OCI-LY7 (cell line): Measurements from ENCODE around the gene EIF5B. TPM values are rescaled to one million over a fixed set of nuclear protein-coding genes. Genes with fewer than 3 reads are reported as not detected.

Experiments
- BruUV-seq: library from RNA; stranded (reverse); fragments of 400-500 nt; replicated peaks from 2 replicates; lab custom pipeline; 2021; lab: Mats Ljungman, UMichigan
- CTCF ChIA-PET: fragments of 300-600 bp; sonication (Branson Sonifier 250); formaldehyde crosslinking; loops from one replicate; lab custom pipeline; 2022; ENCODE audit warnings: antibody characterized with exemption; ENCODE audit not compliant: unreplicated experiment; lab: Charles Lee
- POLR2A ChIA-PET: fragments of 300-600 bp; sonication (Branson Sonifier 250); formaldehyde crosslinking; loops from one replicate; lab custom pipeline; 2022; ENCODE audit warnings: antibody characterized with exemption; lab: Charles Lee
- DNase-seq: peaks from one replicate; pipeline ENCODE4 v3.0.0-alpha.2; 2015; ENCODE audit warnings: low spot score
- H2AFZ ChIP-seq: fragments of 200-600 bp; sonication (generic), shearing (Covaris generic); 2 replicates; pipeline ENCODE4 v1.6.1; 2014; ENCODE audit warnings: mild to moderate bottlenecking, antibody characterized with exemption, low read length, moderate library complexity
- H3K27ac ChIP-seq: fragments of 200-600 bp; sonication (generic); 2 replicates; pipeline ENCODE4 v1.5.1; 2014; ENCODE audit warnings: mixed run types, low read depth, mild to moderate bottlenecking, moderate library complexity, low read length, inconsistent platforms; ENCODE audit not compliant: poor library complexity, severe bottlenecking
- H3K36me3 ChIP-seq: fragments of 200-600 bp; sonication (generic); 2 replicates; pipeline ENCODE4 v1.6.1; 2014; ENCODE audit warnings: mild to moderate bottlenecking, antibody characterized with exemption, low read length, moderate library complexity, mixed read lengths; ENCODE audit not compliant: insufficient read depth
- H3K4me1 ChIP-seq: fragments of 200-600 bp; sonication (generic); 2 replicates; pipeline ENCODE4 v1.5.1; 2014; ENCODE audit warnings: mild to moderate bottlenecking, low read length; ENCODE audit not compliant: insufficient read depth, poor library complexity, severe bottlenecking
- H3K4me2 ChIP-seq: fragments of 200-600 bp; sonication (generic); 2 replicates; pipeline ENCODE4 v1.6.1; 2014; ENCODE audit warnings: mild to moderate bottlenecking, low read length
- H3K4me3 ChIP-seq: fragments of 200-600 bp; sonication (generic); 2 replicates; pipeline ENCODE4 v1.5.1; 2014; ENCODE audit warnings: mild to moderate bottlenecking, low read depth, low read length; ENCODE audit not compliant: poor library complexity, severe bottlenecking
- H3K79me2 ChIP-seq: fragments of 200-600 bp; sonication (generic); 2 replicates; pipeline ENCODE4 v1.6.1; 2016; ENCODE audit warnings: low read depth, mild to moderate bottlenecking, low read length, moderate library complexity, mixed read lengths; ENCODE audit not compliant: insufficient read depth
- H3K9me2 ChIP-seq: fragments of 200-600 bp; sonication (generic); 2 replicates; pipeline ENCODE4 v1.6.1; 2016; ENCODE audit warnings: mild to moderate bottlenecking, low read length, mixed read lengths; ENCODE audit not compliant: insufficient read depth
- H3K9me3 ChIP-seq: fragments of 200-600 bp; sonication (generic); 2 replicates; pipeline ENCODE4 v1.6.1; 2014; ENCODE audit warnings: mild to moderate bottlenecking, mixed run types, low read length, mixed read lengths
- H4K20me1 ChIP-seq: fragments of 200-600 bp; sonication (generic); 2 replicates; pipeline ENCODE4 v1.6.1; 2014; ENCODE audit warnings: mild to moderate bottlenecking, antibody characterized with exemption, low read length, moderate library complexity, mixed read lengths; ENCODE audit not compliant: insufficient read depth
- CTCF ChIP-seq: fragments of 200-600 bp; sonication (generic); conservative IDR thresholded peaks from 2 replicates; pipeline ENCODE4 v1.5.1; 2014; ENCODE audit warnings: mild to moderate bottlenecking, antibody characterized with exemption, low read length, moderate library complexity, mixed read lengths
- EZH2phosphoT487 ChIP-seq: fragments of 200-600 bp; sonication (generic); IDR thresholded peaks from 2 replicates; pipeline ENCODE4 v1.6.1; 2018; ENCODE audit warnings: low read depth, borderline replicate concordance, mild to moderate bottlenecking, mixed run types, antibody characterized with exemption, low read length, moderate library complexity, mixed read lengths
- intact Hi-C: fragments of 100-400 bp; cut with micrococcal nuclease; formaldehyde crosslinking; loops from one replicate; pipeline ENCODE4 v1.10.0; 2022; ENCODE audit not compliant: unreplicated experiment
- total RNA-seq, 2 experiments: library from RNA; depleted of rRNA in 1 of 2; stranded (reverse); fragments of >200 nt in 1 of 2; shearing (Covaris generic) in 1 of 2; gene quantifications; 2 replicates each; pipeline ENCODE4 v1.2.3, GENCODE V29; 2014 to 2022

Gene EIF5B
- total RNA-seq, 2 experiments from 2014 or later, result 28.7 to 53.1 TPM

GRCh38 chr2:99386011-99386410, 48.8 kb downstream of the EIF5B start:
- intact Hi-C loops, result no loop called here
- BruUV-seq, result no TSS peak
- CTCF ChIA-PET, result no interaction called here
- Histone ChIP-seq H3K27ac (no peak overlapping the region), H3K4me2 (no peak overlapping the region), H3K79me2 (no peaks in the 10 kb centered on the region), H2AFZ (no peak overlapping the region), H3K36me3 (peaks cover 69% of the 10 kb centered on the region), H4K20me1 (no peaks in the 10 kb centered on the region; the same call in 1 of the 2 replicates), H3K4me3 (no peak overlapping the region), H3K9me2 (no peaks in the 10 kb centered on the region), H3K4me1 (no peaks in the 10 kb centered on the region), H3K9me3 (no peaks in the 10 kb centered on the region)
- no peak for TF ChIP-seq EZH2phosphoT487
- no peak for TF ChIP-seq CTCF
- POLR2A ChIA-PET, result no interaction called here
- DNase-seq, result no peak

DNA sequence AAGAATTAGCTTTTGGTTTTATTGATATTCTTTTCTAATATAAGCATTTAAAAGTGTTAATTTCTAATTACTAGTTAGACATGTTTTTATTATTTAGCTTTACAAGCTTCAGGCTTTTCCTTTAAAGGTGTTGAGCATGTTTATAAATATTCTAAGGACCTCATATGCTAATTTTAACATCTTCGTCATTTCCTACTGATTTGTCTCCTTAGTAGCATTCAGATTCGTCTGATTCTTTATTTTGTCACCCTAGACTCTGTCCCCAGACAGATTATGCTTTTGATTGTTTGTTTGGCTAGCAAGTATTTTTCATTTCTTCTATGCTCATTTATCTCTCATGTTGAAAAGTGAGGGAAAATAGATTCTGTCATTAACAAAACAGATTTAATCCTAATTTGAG, 51.7 kb downstream of the EIF5B start:
- no peak overlapping the region for H3K27ac ChIP-seq
- ChIA-PET CTCF (no interaction called here), POLR2A (no interaction called here)
- no peak overlapping the region for H3K4me2 ChIP-seq
- H3K4me1 ChIP-seq, result no peaks in the 10 kb centered on the region
- BruUV-seq, result no TSS peak
- no peaks in the 10 kb centered on the region for H3K9me2 ChIP-seq
- no peaks in the 10 kb centered on the region for H3K9me3 ChIP-seq
- intact Hi-C loops, result no loop called here
- no peak for DNase-seq
- no peaks in the 10 kb centered on the region for H3K79me2 ChIP-seq
- TF ChIP-seq EZH2phosphoT487, result no peak
- TF ChIP-seq CTCF, result no peak
- peaks cover 68% of the 10 kb centered on the region for H3K36me3 ChIP-seq
- no peak overlapping the region for H3K4me3 ChIP-seq
- no peaks in the 10 kb centered on the region; the same call in 1 of the 2 replicates for H4K20me1 ChIP-seq
- no peak overlapping the region for H2AFZ ChIP-seq

DNA sequence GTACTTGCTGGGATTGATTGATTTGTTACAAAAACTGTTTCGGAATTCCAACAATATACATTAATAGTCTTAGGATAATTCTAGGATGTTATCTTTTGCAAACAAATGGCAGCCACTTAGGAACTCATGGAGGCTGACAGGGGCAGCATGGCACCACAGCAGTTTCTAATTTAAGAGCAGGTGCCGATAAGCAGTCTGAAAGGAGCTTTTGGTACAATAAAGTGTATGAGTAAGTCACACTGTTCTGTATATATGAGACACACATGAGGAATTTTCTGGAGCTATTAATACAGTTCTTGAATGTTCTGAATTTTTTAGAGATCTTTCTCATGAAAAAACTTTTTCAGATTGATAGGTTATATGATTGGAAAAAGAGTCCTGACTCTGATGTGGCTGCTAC, 52.2 kb downstream of the EIF5B start:
- Histone ChIP-seq H3K9me2 (no peaks in the 10 kb centered on the region), H3K4me3 (no peak overlapping the region), H3K4me2 (no peak overlapping the region), H2AFZ (no peak overlapping the region), H3K4me1 (no peaks in the 10 kb centered on the region), H3K36me3 (peaks cover 69% of the 10 kb centered on the region), H4K20me1 (no peaks in the 10 kb centered on the region; the same call in 1 of the 2 replicates), H3K79me2 (no peaks in the 10 kb centered on the region), H3K27ac (no peak overlapping the region), H3K9me3 (no peaks in the 10 kb centered on the region)
- ChIA-PET CTCF (no interaction called here), POLR2A (no interaction called here)
- TF ChIP-seq CTCF, result no peak
- TF ChIP-seq EZH2phosphoT487, result no peak
- no TSS peak for BruUV-seq
- intact Hi-C loops, result no loop called here
- DNase-seq, result no peak
